GM18907 (cell line): ENCODE results near the gene STEAP3.

Experiments used
- ATAC-seq: cut with Tn5 transposase; IDR thresholded peaks from one replicate; pipeline ENCODE4 v1.9.1; 2021; ENCODE audit warnings: mild to moderate bottlenecking, moderate library complexity; ENCODE audit not compliant: unreplicated experiment

STEAP3 gene

GRCh38 chr2:119225105-119225865, 1.7 kb downstream of the STEAP3 start:
- peak; percentile 30 for ATAC-seq

GRCh38 chr2:119225926-119226325, 2.3 kb downstream of the STEAP3 start:
- no peak for ATAC-seq

GRCh38 chr2:119227346-119227745, 3.7 kb downstream of the STEAP3 start:
- no peak for ATAC-seq

GRCh38 chr2:119228136-119228535, 4.5 kb downstream of the STEAP3 start:
- no peak for ATAC-seq

GRCh38 chr2:119228964-119229363, 5.3 kb downstream of the STEAP3 start:
- no peak for ATAC-seq

- no peak for ATAC-seq
Observed at GRCh38 chr2:119229716-119230115, 6.1 kb downstream of the STEAP3 start.

GRCh38 chr2:119230219-119231185, 6.9 kb downstream of the STEAP3 start:
- no peak for ATAC-seq

GRCh38 chr2:119231975-119232665, 8.5 kb downstream of the STEAP3 start:
- peak; percentile 55 for ATAC-seq

- ATAC-seq = peak; percentile 49
Observed at GRCh38 chr2:119232666-119232993, 9.0 kb downstream of the STEAP3 start.

GRCh38 chr2:119233326-119234020, 9.8 kb downstream of the STEAP3 start:
- ATAC-seq = peak; percentile 47

GRCh38 chr2:119234021-119235019, 10.7 kb downstream of the STEAP3 start:
- ATAC-seq = no peak

GRCh38 chr2:119236796-119237195, 13.2 kb downstream of the STEAP3 start:
- no peak for ATAC-seq

GRCh38 chr2:119240311-119241204, 16.9 kb downstream of the STEAP3 start:
- ATAC-seq = no peak

- ATAC-seq = no peak
Observed at GRCh38 chr2:119241205-119241532, 17.5 kb downstream of the STEAP3 start.

- ATAC-seq = no peak
Observed at GRCh38 chr2:119242276-119243119, 18.9 kb downstream of the STEAP3 start.

GRCh38 chr2:119243621-119244020, 20.0 kb downstream of the STEAP3 start:
- no peak for ATAC-seq

GRCh38 chr2:119245076-119245840, 21.6 kb downstream of the STEAP3 start:
- ATAC-seq = no peak
